GM23338 (cell line): ENCODE measurements around the gene ITPRIPL2. TPM values are rescaled to one million over a fixed set of nuclear protein-coding genes. Genes with fewer than 3 reads are reported as not detected.

ENCODE experiments used
- ATAC-seq: fragments of 200-7000 bp; cut with Tn5 transposase; 3 replicates; pipeline ENCODE4 v1.9.1; 2020
- DNase-seq: peaks from one replicate; pipeline ENCODE4 v3.0.0-alpha.2; 2015; ENCODE audit warnings: low spot score
- H2AFZ ChIP-seq: fragments of 200-600 bp; sonication (generic); 2 replicates; pipeline ENCODE4 v1.8.0; 2016; ENCODE audit warnings: antibody characterized with exemption, mild to moderate bottlenecking, moderate library complexity
- H3F3A ChIP-seq: fragments of 200-600 bp; sonication (generic); replicated peaks from 2 replicates; pipeline ENCODE4 v1.8.0; 2017; ENCODE audit warnings: antibody characterized with exemption, mixed run types, low read depth
- H3K27ac ChIP-seq: fragments of 200-600 bp; sonication (generic); 2 replicates; pipeline ENCODE4 v1.6.1; 2016; ENCODE audit warnings: low read depth
- H3K27me3 ChIP-seq: fragments of 200-600 bp; sonication (generic); 2 replicates; pipeline ENCODE4 v1.8.0; 2016; ENCODE audit warnings: mild to moderate bottlenecking, mixed run types, moderate library complexity; ENCODE audit not compliant: insufficient read depth
- H3K36me3 ChIP-seq: fragments of 200-600 bp; sonication (generic); 2 replicates; pipeline ENCODE4 v1.8.0; 2016; ENCODE audit warnings: mild to moderate bottlenecking; ENCODE audit not compliant: insufficient read depth
- H3K4me1 ChIP-seq: fragments of 200-600 bp; sonication (generic); 2 replicates; pipeline ENCODE4 v1.8.0; 2016; ENCODE audit warnings: mild to moderate bottlenecking, moderate library complexity; ENCODE audit not compliant: insufficient read depth
- H3K4me2 ChIP-seq: fragments of 200-600 bp; sonication (generic); 2 replicates; pipeline ENCODE4 v1.7.1; 2017; ENCODE audit warnings: mixed run types
- H3K4me3 ChIP-seq: fragments of 200-600 bp; sonication (generic); 2 replicates; pipeline ENCODE4 v1.6.1; 2016; ENCODE audit warnings: mixed run types
- H3K79me2 ChIP-seq: fragments of 200-600 bp; sonication (generic); replicated peaks from 2 replicates; pipeline ENCODE4 v1.8.0; 2017; ENCODE audit warnings: mild to moderate bottlenecking; ENCODE audit not compliant: insufficient read depth
- H3K9me2 ChIP-seq: fragments of 200-600 bp; sonication (generic); 2 replicates; pipeline ENCODE4 v1.8.0; 2017; ENCODE audit not compliant: insufficient read depth
- H4K20me1 ChIP-seq: fragments of 200-600 bp; sonication (generic); replicated peaks from 2 replicates; pipeline ENCODE4 v1.8.0; 2017; ENCODE audit warnings: mild to moderate bottlenecking; ENCODE audit not compliant: insufficient read depth
- H3K27ac Mint-ChIP-seq: 2 replicates; pipeline ENCODE4 v1.8.0; 2020; ENCODE audit warnings: inconsistent platforms, mild to moderate bottlenecking, moderate library complexity, mixed read lengths
- H3K27me3 Mint-ChIP-seq: 3 replicates; pipeline ENCODE4 v1.8.0; 2022; ENCODE audit warnings: low read depth, mild to moderate bottlenecking, moderate library complexity, mixed read lengths, inconsistent platforms; ENCODE audit not compliant: insufficient read depth, poor library complexity
- H3K36me3 Mint-ChIP-seq: 3 replicates; pipeline ENCODE4 v1.8.0; 2021; ENCODE audit warnings: low read depth, mild to moderate bottlenecking, inconsistent platforms, moderate library complexity, mixed read lengths
- H3K4me1 Mint-ChIP-seq: 3 replicates; pipeline ENCODE4 v1.8.0; 2020; ENCODE audit warnings: mild to moderate bottlenecking, inconsistent platforms, mixed read lengths
- H3K4me3 Mint-ChIP-seq: 3 replicates; pipeline ENCODE4 v1.8.0; 2021; ENCODE audit warnings: moderate library complexity, mild to moderate bottlenecking, inconsistent platforms, mixed read lengths
- H3K9me3 Mint-ChIP-seq: 3 replicates; pipeline ENCODE4 v1.8.0; 2020; ENCODE audit warnings: moderate library complexity, mild to moderate bottlenecking, inconsistent platforms, mixed read lengths
- CREB1 ChIP-seq: fragments of 250-450 bp; sonication (Bioruptor Pico); IDR thresholded peaks from 2 replicates; pipeline ENCODE4 v1.5.0; 2020; ENCODE audit warnings: low read depth, mild to moderate bottlenecking, moderate library complexity
- EZH2 ChIP-seq: fragments of 200-600 bp; sonication (generic); IDR thresholded peaks from one replicate; pipeline ENCODE4 v1.8.0; 2017; ENCODE audit warnings: antibody characterized with exemption, mild to moderate bottlenecking, low read depth; ENCODE audit not compliant: unreplicated experiment
- EZH2phosphoT487 ChIP-seq: fragments of 200-600 bp; sonication (generic); IDR thresholded peaks from one replicate; pipeline ENCODE4 v1.8.1; 2018; ENCODE audit warnings: antibody characterized with exemption; ENCODE audit not compliant: unreplicated experiment
- JUNB ChIP-seq: IDR thresholded peaks from one replicate; pipeline ENCODE4 v1.6.1; 2016; ENCODE audit warnings: antibody characterized with exemption; ENCODE audit not compliant: unreplicated experiment
- NANOG ChIP-seq: IDR thresholded peaks from 2 replicates; pipeline ENCODE4 v1.6.1; 2016; ENCODE audit warnings: antibody characterized with exemption, borderline replicate concordance
- POLR2AphosphoS5 ChIP-seq: IDR thresholded peaks from 2 replicates; pipeline ENCODE4 v1.6.1; 2016; ENCODE audit warnings: antibody characterized with exemption, low read depth
- STAT1 ChIP-seq: IDR thresholded peaks from one replicate; pipeline ENCODE4 v1.6.1; 2016; ENCODE audit warnings: antibody characterized with exemption; ENCODE audit not compliant: unreplicated experiment
- ZNF114 ChIP-seq: fragments of 250-450 bp; sonication (Bioruptor Pico); IDR thresholded peaks from 2 replicates; pipeline ENCODE4 v1.5.0; 2020; ENCODE audit warnings: mild to moderate bottlenecking, moderate library complexity
- ZNF331 ChIP-seq: fragments of 250-450 bp; sonication (Bioruptor Pico); IDR thresholded peaks from 2 replicates; pipeline ENCODE4 v1.5.0; 2020; ENCODE audit warnings: low read depth, mild to moderate bottlenecking, moderate library complexity
- polyA plus RNA-seq: library from polyadenylated mRNA; unstranded; fragments of >200 nt; fragmentation: Nextera tagmentation; extraction: Ambion mirVana; gene quantifications from 2 replicates; pipeline ENCODE4 v1.2.1, GENCODE V29; 2016
- total RNA-seq: library from RNA; depleted of rRNA; stranded (reverse); fragments of >200 nt; shearing (Covaris generic); gene quantifications from 2 replicates; pipeline ENCODE4 v1.2.3, GENCODE V29; 2014
- TF ChIP-seq, protein P1 (sequence below): fragments of 250-450 bp; sonication (Bioruptor Pico); IDR thresholded peaks from 2 replicates; pipeline ENCODE4 v1.5.0; 2020; ENCODE audit warnings: mild to moderate bottlenecking, moderate library complexity
- TF ChIP-seq, protein P2 (sequence below), 2 experiments: fragments of 200-600 bp in 1 of 2; sonication (generic) in 1 of 2; conservative IDR thresholded peaks; 2 replicates each; pipeline versions ENCODE4 v1.5.1 to v1.6.1; 2016 to 2017; ENCODE audit warnings: antibody characterized with exemption in 2 of 2, low read depth in 2 of 2, mild to moderate bottlenecking in 2 of 2, moderate library complexity in 1 of 2
- TF ChIP-seq, protein P3 (sequence below): IDR thresholded peaks from 2 replicates; pipeline ENCODE4 v1.6.1; 2016; ENCODE audit warnings: antibody characterized with exemption
- TF ChIP-seq, protein P4 (sequence below): IDR thresholded peaks from one replicate; pipeline ENCODE4 v1.6.1; 2018; ENCODE audit warnings: antibody characterized with exemption; ENCODE audit not compliant: unreplicated experiment

Gene ITPRIPL2
- total and polyA plus RNA-seq, 2 experiments from 2014 or later: 0.94 to 8.3 TPM

- H3K36me3 Mint-ChIP-seq: peaks cover 2% of the 10 kb centered on the region; the same call in 1 of the 3 replicates
- peak overlapping the region; percentile 63 for H2AFZ ChIP-seq
Measured at GRCh38 chr16:19093631-19094541, 19.9 kb upstream of the ITPRIPL2 start.

More at GRCh38 chr16:19093631-19094541, 19.9 kb upstream of the ITPRIPL2 start:
- H3K9me3 Mint-ChIP-seq: peaks cover 12% of the 10 kb centered on the region; the same call in 2 of the 3 replicates
- peaks cover 6% of the 10 kb centered on the region for H3K27me3 Mint-ChIP-seq
- Histone ChIP-seq H3K4me1 (no peaks in the 10 kb centered on the region), H3F3A (no peaks in the 10 kb centered on the region), H3K4me3 (no peak overlapping the region), H3K36me3 (no peaks in the 10 kb centered on the region), H3K79me2 (no peaks in the 10 kb centered on the region), H3K9me2 (0 out of 2 replicates have a peak, but pooled peaks cover 3% of the 10 kb centered on the region), H3K4me2 (no peak overlapping the region), H3K27me3 (no peaks in the 10 kb centered on the region), H4K20me1 (no peaks in the 10 kb centered on the region), H3K27ac (no peak overlapping the region)
- H3K4me3 Mint-ChIP-seq: no peak overlapping the region
- DNase-seq (no peak), ATAC-seq (no peak)
- no peaks in the 10 kb centered on the region; the same call in 2 of the 3 replicates for H3K4me1 Mint-ChIP-seq
- H3K27ac Mint-ChIP-seq: peak overlapping the region; percentile 18
- TF ChIP-seq ZNF331 (CRISPR knock-in tag) (no peak), ZNF114 (CRISPR knock-in tag) (no peak), EZH2 (no peak), EZH2phosphoT487 (no peak), NANOG (no peak), CREB1 (CRISPR knock-in tag) (no peak), STAT1 (no peak), JUNB (no peak), POLR2AphosphoS5 (no peak)
- TF ChIP-seq, protein P1, sequence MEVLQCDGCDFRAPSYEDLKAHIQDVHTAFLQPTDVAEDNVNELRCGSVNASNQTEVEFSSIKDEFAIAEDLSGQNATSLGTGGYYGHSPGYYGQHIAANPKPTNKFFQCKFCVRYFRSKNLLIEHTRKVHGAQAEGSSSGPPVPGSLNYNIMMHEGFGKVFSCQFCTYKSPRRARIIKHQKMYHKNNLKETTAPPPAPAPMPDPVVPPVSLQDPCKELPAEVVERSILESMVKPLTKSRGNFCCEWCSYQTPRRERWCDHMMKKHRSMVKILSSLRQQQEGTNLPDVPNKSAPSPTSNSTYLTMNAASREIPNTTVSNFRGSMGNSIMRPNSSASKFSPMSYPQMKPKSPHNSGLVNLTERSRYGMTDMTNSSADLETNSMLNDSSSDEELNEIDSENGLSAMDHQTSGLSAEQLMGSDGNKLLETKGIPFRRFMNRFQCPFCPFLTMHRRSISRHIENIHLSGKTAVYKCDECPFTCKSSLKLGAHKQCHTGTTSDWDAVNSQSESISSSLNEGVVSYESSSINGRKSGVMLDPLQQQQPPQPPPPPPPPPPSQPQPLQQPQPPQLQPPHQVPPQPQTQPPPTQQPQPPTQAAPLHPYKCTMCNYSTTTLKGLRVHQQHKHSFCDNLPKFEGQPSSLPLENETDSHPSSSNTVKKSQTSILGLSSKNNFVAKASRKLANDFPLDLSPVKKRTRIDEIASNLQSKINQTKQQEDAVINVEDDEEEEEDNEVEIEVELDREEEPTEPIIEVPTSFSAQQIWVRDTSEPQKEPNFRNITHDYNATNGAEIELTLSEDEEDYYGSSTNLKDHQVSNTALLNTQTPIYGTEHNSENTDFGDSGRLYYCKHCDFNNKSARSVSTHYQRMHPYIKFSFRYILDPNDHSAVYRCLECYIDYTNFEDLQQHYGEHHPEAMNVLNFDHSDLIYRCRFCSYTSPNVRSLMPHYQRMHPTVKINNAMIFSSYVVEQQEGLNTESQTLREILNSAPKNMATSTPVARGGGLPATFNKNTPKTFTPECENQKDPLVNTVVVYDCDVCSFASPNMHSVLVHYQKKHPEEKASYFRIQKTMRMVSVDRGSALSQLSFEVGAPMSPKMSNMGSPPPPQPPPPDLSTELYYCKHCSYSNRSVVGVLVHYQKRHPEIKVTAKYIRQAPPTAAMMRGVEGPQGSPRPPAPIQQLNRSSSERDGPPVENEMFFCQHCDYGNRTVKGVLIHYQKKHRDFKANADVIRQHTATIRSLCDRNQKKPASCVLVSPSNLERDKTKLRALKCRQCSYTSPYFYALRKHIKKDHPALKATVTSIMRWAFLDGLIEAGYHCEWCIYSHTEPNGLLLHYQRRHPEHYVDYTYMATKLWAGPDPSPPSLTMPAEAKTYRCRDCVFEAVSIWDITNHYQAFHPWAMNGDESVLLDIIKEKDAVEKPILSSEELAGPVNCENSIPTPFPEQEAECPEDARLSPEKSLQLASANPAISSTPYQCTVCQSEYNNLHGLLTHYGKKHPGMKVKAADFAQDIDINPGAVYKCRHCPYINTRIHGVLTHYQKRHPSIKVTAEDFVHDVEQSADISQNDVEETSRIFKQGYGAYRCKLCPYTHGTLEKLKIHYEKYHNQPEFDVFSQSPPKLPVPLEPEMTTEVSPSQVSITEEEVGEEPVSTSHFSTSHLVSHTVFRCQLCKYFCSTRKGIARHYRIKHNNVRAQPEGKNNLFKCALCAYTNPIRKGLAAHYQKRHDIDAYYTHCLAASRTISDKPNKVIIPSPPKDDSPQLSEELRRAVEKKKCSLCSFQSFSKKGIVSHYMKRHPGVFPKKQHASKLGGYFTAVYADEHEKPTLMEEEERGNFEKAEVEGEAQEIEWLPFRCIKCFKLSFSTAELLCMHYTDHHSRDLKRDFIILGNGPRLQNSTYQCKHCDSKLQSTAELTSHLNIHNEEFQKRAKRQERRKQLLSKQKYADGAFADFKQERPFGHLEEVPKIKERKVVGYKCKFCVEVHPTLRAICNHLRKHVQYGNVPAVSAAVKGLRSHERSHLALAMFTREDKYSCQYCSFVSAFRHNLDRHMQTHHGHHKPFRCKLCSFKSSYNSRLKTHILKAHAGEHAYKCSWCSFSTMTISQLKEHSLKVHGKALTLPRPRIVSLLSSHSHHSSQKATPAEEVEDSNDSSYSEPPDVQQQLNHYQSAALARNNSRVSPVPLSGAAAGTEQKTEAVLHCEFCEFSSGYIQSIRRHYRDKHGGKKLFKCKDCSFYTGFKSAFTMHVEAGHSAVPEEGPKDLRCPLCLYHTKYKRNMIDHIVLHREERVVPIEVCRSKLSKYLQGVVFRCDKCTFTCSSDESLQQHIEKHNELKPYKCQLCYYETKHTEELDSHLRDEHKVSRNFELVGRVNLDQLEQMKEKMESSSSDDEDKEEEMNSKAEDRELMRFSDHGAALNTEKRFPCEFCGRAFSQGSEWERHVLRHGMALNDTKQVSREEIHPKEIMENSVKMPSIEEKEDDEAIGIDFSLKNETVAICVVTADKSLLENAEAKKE (CRISPR knock-in tag): no peak
- TF ChIP-seq, protein P2, sequence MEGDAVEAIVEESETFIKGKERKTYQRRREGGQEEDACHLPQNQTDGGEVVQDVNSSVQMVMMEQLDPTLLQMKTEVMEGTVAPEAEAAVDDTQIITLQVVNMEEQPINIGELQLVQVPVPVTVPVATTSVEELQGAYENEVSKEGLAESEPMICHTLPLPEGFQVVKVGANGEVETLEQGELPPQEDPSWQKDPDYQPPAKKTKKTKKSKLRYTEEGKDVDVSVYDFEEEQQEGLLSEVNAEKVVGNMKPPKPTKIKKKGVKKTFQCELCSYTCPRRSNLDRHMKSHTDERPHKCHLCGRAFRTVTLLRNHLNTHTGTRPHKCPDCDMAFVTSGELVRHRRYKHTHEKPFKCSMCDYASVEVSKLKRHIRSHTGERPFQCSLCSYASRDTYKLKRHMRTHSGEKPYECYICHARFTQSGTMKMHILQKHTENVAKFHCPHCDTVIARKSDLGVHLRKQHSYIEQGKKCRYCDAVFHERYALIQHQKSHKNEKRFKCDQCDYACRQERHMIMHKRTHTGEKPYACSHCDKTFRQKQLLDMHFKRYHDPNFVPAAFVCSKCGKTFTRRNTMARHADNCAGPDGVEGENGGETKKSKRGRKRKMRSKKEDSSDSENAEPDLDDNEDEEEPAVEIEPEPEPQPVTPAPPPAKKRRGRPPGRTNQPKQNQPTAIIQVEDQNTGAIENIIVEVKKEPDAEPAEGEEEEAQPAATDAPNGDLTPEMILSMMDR (conservative IDR thresholded peaks at IDR 0.05; ENCODE audit: low read depth in 2 of 2): no peak
- TF ChIP-seq, protein P3, sequence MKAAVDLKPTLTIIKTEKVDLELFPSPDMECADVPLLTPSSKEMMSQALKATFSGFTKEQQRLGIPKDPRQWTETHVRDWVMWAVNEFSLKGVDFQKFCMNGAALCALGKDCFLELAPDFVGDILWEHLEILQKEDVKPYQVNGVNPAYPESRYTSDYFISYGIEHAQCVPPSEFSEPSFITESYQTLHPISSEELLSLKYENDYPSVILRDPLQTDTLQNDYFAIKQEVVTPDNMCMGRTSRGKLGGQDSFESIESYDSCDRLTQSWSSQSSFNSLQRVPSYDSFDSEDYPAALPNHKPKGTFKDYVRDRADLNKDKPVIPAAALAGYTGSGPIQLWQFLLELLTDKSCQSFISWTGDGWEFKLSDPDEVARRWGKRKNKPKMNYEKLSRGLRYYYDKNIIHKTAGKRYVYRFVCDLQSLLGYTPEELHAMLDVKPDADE: no peak
- TF ChIP-seq, protein P4, sequence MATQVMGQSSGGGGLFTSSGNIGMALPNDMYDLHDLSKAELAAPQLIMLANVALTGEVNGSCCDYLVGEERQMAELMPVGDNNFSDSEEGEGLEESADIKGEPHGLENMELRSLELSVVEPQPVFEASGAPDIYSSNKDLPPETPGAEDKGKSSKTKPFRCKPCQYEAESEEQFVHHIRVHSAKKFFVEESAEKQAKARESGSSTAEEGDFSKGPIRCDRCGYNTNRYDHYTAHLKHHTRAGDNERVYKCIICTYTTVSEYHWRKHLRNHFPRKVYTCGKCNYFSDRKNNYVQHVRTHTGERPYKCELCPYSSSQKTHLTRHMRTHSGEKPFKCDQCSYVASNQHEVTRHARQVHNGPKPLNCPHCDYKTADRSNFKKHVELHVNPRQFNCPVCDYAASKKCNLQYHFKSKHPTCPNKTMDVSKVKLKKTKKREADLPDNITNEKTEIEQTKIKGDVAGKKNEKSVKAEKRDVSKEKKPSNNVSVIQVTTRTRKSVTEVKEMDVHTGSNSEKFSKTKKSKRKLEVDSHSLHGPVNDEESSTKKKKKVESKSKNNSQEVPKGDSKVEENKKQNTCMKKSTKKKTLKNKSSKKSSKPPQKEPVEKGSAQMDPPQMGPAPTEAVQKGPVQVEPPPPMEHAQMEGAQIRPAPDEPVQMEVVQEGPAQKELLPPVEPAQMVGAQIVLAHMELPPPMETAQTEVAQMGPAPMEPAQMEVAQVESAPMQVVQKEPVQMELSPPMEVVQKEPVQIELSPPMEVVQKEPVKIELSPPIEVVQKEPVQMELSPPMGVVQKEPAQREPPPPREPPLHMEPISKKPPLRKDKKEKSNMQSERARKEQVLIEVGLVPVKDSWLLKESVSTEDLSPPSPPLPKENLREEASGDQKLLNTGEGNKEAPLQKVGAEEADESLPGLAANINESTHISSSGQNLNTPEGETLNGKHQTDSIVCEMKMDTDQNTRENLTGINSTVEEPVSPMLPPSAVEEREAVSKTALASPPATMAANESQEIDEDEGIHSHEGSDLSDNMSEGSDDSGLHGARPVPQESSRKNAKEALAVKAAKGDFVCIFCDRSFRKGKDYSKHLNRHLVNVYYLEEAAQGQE: no peak
